ENCODE data around the gene GMEB2.

GMEB2 gene

DNA sequence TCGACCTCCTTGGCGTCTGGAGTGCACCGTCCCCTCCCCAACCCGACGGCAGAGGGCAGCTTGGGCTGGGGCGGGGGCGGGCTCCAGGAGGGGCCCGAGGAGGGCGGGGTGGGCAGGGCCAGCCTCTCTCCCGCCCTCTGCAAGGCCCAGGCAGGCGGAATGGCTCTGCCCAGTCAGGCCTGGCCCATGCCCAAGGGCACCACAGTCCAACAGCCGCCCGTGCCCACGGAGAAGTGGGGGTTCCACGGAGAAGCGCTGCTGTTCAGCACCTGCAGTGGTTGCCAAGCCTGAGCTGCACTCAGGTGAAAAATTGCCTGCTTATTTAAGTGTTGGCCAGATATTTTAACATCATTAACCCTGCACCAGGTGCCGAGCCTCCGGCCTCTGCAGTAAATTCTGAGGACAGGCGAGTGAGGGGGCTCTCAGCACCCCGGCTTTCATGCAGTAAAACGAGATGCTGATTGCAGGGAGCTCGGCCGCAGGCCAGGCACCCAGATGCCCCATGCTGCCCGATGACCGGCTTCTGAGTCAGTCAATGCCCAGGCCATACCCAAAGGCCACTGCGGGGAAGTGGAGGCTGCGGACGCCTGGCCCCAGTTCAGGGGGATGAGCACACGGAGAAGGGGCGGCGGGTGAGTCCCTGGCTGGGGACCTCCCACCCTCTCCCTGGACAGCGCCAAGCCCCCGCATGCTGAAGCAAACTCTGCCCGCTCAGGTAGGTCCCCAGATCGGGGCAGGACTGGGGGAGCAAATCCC is 79.0 kb downstream of the GMEB2 start, which contains the start of gene SRMS:
Gene SRMS (minus strand): TSS at position 25 of the 756 bp plus-strand sequence. CDS start 286 bp downstream, outside the sequence.
- DNase-seq (ENCODE audit: low read depth in 3 of 3, low spot score in 1 of 3) = no peak

DNA sequence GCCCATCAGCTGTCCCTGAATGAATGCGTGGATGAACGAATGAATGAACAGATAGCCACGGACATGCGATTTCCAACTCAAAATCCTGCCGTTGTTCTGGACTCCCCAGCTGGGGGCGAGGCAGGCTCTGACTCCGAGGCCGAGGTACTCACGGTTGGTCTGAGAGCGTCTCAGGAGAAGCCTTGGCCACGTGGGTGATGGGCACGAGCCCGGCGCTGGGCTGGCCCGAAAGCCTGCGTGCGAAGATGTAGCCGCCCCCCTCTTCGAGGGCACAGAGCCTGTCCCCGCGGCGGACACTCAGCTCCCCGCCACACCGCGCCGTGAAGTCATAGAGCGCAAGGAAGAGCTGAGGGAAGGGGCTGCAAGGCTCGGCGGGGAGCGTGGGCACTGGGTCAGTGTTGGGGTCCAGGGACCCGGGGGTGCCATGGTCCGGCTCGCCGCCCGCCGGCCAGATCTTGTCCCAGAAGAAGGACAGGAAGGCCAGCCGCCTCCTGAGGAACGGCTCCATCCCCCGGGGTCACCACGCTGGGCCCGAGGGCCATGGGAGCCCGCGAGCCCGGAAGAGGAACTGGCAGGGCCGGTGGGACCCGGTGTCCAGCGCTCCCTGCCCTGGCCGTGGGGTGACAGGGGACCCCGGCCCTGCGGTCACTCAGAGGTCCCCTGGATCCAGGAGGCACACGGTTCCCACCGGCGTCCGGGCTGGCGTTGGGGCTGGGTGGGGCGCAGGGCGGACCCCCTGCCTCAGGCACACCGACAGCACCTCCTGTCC is 79.8 kb downstream of the GMEB2 start:
- DNase-seq (ENCODE audit: low read depth in 3 of 3, low spot score in 1 of 3) = no peak

DNA sequence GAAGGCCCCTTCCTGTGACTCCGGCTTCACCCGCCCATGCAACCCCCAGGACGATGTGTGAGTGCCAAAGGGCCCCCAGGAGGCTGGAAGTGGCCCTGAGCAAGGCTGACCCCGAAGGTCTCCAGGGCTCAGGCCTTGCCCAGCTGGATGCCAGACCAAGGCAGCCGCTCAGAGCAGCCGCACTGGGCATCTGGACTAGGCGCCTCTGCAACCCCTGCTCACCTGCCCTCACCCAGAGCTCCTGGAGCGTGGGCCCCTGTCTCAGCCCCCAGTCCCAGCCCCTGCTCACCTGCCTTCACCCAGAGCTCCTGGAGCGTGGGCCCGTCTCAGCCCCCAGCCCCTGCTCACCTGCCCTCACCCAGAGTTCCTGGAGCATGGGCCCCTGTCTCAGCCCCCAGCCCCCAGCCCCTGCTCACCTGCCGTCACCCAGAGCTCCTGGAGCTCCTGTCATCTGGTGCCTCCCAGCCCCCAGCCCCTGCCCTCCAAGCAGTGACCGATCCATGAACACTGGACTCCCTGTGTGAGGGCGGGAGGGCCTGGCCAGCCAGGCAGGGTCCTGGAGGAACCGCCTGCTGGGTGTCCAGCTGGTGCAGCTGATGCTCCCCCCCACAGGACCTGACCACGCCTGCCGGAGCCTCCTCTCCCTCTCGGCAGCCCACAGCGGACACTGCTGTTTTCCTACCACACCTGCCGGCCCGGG is 80.5 kb downstream of the GMEB2 start:
- no peak for DNase-seq (ENCODE audit: low read depth in 3 of 3, low spot score in 1 of 3)

DNA sequence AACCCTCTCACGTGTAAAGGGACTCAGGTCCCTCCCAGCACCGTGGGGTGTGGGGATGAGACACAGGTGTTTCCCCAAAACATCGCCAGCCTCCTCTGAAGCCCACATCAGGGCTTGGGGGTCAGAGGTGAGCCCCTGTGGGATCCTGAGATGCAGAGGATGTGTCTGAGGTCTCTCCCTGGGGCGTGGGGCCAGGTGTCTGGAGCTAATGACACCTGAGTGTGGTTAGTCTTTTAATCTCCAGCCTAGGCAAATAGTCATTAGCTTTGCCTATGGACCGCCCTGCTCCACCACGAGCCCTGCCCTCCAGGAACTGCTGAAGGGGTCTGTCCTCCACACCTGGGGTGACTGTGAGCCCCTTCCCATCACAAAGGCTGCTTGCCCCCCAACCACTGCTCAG is 81.1 kb downstream of the GMEB2 start:
- no peak for DNase-seq (ENCODE audit: low read depth in 3 of 3, low spot score in 1 of 3)

DNA sequence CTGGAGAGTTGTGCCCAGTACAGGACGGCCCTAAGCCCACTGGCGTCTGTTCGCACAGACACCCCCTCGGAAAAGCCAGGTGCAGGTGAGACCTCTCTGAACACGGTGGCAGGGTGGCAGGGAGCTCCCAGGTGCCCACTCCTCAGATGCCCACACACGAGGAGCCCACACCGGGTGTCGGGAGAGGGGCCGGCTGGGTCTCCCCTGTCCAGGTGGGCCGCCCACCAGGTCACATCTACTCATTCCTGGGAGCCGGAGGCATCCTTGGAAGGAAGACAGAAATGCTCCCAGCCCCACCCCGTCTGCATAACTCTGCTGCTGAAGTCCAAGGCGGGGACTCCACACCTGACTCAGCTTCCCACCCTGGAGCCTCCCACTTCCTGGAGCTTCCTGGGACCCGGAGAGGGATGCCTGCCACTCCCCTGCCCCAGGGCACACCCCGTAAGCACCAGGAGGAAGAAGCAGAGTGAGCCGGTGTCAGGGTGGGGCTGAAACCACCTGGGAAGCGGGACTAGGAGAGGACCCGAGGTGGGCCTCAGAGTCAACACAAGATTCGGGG is 81.9 kb downstream of the GMEB2 start:
- DNase-seq (ENCODE audit: low read depth in 3 of 3, low spot score in 1 of 3) = no peak

DNA sequence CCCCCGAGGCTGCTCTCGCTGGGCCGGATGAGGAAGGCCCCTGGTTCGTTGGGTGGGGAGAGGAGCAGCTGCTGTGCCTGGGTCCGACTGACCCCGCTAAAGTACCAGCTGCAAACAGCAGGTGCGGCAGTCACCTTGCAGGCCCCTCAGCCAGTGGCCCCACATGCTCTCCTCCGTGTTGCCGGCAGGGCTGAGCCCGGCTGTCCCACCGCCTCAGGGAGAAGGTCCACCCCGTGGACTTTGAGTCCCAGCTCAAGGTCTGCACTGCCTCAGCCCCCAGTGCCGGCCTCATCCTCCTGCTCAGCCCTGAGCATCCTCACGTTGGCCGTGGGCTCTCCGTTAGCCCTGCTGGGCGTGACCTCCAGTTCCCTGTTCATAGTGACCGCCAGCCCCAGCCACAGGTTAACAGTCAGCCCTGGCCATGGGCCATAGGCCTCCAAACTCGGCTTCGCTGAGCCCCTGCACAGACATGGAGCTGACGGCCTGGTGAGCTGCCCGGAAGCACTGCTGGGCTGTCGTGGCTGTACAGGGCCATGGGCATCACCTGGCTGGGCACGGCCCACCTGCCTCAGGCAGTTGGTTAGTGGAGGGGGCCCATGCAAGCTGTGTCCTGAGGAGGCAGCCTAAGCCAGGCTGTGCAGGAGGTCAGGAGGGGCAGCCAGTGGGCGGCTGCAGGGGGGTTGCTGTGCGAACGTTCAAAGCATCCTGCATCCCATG is 82.5 kb downstream of the GMEB2 start:
- DNase-seq (ENCODE audit: low read depth in 3 of 3, low spot score in 1 of 3) = no peak

DNA sequence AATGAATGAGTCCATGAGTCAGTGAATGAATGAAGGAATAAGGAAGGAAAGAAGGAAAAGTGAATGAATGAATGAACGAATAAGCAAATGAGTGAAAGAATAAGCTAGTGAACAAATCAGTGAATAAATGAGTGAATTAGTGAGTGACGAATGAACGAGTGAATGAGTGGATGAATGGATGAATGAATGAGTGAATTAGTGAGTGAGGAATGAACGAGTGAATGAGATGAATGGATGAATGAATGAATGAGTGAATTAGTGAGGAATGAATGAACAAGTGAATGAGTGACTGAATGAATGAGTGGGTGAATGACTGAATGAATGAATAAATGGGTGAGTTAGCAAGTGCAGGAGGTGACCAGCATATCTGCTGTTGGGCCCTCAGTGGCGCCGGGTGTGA is 83.2 kb downstream of the GMEB2 start:
- no peak for DNase-seq (ENCODE audit: low read depth in 3 of 3, low spot score in 1 of 3)

DNA sequence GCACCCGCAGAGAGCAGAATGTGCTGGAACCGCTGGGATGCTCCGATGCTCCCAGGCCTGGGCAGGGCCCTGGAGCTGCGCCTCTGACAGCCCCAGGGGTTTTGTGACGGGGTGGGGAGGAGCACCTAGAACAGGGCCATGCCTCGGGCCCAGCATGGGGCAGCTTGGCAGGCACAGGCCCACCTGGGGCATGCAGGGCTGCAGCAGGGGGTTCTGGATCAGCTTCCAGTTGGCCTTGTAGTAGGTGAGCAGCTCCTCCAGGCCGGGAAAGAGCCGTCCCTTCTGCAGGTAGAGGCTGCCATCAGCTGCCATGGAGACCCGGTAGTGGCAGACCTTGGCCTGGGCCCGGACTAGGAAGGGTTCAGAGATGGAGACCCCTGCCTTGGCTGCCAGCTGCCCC is 83.8 kb downstream of the GMEB2 start:
- DNase-seq (ENCODE audit: low read depth in 3 of 3, low spot score in 1 of 3) = no peak

DNA sequence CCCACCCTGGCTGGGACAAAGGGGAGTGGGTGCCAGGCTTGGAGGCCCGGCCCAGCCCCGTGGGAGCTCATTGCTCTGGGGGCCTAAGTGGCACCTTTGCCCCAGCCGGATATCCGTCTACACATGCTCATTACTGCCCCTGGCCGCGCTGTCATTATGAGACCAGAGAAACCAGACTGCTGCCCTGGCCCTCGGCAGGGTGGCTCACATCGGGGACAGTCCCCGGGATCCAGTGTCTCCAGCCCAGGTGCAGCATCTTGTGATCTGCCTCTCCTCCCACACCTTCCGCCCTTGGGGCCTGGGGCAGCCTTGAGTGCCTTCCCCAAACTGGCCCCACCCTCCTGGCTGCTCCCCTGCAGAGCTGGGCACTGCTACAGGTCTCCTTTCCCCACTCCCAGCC is 84.2 kb downstream of the GMEB2 start:
- no peak for DNase-seq (ENCODE audit: low read depth in 3 of 3, low spot score in 1 of 3)

DNA sequence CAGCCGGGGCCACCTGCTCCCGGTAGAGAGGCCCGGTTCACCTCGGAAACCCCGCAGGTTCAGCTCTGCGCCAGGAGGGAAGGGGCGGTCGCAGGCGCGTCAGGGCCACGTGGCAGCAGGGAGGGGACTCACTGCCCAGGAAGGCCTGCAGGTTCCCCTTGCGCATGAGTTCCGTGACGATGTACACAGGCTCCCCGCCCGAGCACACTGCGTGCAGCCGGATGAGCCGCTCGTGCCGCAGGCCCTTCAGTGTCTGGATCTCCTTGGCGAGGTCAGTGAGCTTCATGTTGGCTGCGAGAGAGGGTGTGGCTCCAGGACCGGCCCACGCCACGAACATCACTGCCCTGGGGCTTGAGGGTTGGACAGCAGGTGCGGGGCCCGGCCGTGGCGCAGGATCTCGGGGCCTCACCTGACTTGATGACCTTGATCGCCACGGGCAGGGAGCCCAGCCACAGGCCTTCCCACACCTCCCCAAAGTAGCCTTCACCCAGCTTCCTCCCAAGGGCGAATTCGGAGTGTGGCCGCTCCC is 84.8 kb downstream of the GMEB2 start:
- DNase-seq (ENCODE audit: low read depth in 3 of 3, low spot score in 1 of 3) = no peak

DNA sequence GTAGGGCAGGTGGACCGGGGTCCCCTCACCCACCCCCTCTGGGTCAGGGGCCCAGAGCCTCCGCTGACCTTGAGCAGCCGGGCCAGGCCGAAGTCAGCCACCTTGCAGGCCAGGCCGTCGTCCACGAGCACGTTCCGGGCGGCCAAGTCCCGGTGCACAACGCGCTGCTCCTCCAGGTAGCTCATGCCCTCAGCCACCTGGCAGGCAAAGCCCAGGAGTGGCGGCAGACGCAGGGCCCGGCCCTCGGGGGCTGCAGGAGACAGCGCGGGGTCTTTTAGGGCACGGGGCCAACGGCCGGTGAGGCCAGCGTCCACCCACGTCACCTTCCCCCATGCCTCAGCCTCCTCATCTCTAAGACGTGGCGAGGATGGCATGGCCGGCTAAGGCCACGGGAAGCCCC is 85.5 kb downstream of the GMEB2 start:
- no peak for DNase-seq (ENCODE audit: low read depth in 3 of 3, low spot score in 1 of 3)

DNA sequence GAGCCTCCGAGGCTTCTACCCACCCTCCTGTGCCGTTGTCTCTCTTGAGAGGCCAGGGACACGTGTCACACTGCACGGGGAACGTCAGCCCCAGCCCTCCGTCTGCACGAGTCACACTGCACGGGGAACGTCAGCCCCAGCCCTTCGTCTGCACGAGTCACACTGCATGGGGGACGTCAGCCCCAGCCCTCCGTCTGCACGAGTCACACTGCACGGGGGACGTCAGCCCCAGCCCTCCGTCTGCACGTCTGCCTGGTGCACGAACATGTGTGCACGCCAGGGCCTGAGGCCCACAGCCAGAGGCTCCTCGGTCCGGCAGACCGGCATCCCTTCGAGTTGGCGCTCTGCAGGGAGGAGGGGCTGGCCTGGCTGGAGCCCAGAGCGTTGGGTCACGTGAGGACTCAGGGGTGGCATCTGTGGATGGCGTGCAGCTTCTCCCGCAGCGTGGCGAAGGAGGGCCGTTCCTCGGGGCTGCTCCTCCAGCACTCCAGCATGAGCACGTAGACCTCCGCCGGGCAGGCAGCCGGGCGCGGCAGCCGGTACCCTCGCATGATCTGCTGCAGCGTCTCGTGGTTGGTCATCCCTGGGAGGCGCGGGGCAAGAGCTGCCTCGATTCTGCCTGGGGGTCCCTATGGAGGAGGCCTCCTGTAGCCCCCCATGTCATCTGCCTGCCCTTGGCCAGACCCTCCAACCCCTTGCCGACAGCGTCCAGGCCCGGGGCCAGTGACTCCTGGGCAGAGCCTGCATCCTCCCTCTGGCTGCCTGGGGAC is 86.3 kb downstream of the GMEB2 start:
- no peak for DNase-seq (ENCODE audit: low read depth in 3 of 3, low spot score in 1 of 3)

DNA sequence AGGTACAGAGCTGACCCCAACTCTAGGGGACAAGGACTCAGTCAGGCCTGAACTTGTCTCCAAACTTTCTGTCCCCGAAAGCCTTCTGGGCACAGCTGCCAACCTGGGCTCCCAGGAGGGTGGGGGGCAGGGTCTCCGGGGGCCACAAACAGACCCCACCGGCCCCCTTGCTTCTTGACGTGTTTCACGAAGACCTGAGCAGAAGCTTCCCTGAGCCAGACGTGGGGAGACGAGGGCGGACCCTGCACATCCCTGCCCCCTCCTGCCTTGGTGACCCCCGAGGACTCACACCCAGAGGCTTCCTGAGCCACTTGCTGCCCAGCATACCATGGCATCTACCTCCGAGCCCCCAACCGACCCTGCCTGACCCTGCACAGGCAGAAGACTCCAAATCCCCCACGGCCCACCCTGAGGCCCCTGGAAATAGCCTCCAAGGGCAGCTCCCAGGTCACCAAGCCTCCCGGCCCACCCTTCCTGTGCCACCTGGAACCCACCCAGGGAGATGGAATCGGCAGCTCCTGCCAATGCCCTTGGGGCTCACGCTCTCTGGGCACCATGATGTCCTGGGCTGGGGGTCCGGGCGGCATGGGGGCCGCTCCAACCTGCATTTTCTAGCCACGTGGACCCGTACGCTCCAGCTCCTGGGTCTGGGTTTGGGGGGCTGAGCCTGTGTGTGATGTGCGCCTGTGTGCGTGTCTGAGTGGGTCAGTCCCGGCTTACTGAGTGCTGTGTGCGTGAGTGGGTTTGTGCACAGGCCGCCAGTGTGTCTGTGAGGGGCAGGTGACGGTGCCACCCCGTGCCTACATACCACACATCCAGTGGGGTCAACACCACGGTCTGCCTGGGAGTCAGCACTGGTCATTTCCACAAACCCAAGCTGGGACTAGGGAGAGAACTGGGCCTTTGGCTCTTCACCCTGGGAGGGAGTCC is 87.2 kb downstream of the GMEB2 start:
- DNase-seq (ENCODE audit: low read depth in 3 of 3, low spot score in 1 of 3) = no peak

DNA sequence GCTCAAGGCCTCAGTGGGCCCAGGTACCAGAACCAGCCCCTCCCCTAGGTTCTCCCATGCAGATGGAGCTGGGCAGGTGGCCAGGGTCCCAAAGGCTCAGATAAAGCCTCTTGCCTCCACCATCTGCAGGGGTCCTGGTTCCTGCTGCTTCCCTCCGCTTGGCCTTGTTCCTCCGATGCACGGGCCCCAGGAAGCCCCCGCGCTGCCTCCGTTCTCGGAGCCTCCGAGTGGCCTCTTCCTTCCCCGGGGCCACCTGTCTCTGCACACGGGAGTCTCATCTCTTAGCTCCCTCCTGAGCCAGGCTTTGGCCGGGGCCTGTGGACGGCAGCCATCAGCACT is 87.8 kb downstream of the GMEB2 start:
- no peak for DNase-seq (ENCODE audit: low read depth in 3 of 3, low spot score in 1 of 3)

DNA sequence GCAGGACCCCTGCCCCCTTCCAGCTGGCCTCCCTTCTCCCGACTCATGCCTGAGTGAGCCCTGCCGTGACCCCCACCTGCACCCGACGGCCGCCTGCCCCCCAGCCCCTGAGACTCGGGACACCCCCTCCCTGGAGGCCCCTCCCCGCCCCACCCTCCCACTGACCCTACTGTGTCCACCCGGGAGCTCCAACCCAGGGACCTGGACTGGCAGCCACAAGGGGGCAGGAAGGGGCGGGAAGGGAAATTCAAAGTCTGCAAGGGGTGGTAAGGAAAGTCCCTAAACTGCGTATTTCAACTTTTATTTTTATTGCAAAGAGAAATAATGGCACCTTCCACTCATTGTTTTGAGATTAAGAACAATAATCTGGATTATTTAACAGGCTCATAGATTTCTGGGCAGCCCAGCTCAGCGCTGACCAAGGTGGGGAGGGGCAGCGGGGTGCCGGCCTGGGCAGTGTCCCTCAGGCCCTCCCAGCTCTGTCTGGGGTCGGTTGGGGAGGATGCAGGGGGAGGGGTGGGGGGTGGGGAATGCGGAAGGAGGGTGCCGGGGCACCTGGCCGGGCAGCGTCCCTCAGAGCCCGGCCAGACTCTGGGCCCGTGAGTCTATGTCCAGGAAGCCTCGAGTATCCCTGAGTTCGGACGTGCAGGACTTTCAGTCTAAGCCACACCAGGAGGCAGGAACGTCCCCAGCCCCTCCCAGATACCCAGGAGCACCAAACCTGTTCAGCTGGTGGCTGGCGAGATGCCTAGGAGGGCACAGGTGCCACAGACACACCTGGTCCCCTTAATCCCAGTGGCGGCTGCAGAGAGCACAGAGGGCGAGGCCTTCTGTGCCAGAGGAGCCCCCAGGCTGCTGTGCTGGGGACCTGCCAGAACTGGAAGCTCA is 88.5 kb downstream of the GMEB2 start:
- no peak for DNase-seq (ENCODE audit: low read depth in 3 of 3, low spot score in 1 of 3)

All from stimulated activated CD4-positive, alpha-beta T cell treated with anti-CD3 and anti-CD28 coated beads, TNF-alpha, amount 100 ng/mL, for 1 hour (primary cell).